Urothelium cell line (cell line): ENCODE data around the gene SH3RF3.

Source experiments
- DNase-seq: peaks from one replicate; pipeline ENCODE4 v3.0.0; 2011; ENCODE audit warnings: low spot score, mixed read lengths
- FAIRE-seq: peaks from 2 replicates; lab custom pipeline; 2011; peaks lifted over from hg19 to GRCh38; lab: Jason Lieb, UNC

The SH3RF3 gene

DNA sequence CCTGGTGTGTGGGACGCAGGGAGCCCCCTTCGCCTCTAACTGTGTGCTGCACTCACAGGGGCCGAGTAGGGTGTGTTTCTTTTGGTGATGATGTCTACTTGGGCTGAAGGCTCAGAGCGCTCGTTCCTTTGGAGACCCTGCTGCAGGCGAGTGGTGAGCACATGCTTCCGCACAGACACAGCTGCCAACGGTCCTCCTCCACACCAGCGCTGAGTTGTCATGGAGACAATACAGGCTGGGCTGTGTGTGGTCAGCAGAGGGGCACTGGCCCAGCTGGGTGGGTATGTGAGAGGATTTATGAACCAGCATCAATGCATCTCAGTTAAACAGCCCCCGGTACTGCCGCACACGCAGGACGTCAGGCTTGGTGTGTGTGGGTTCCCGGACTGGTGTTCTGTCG lies 143.5 kb downstream of the SH3RF3 start:
- no peak for DNase-seq
- FAIRE-seq: no peak

DNA sequence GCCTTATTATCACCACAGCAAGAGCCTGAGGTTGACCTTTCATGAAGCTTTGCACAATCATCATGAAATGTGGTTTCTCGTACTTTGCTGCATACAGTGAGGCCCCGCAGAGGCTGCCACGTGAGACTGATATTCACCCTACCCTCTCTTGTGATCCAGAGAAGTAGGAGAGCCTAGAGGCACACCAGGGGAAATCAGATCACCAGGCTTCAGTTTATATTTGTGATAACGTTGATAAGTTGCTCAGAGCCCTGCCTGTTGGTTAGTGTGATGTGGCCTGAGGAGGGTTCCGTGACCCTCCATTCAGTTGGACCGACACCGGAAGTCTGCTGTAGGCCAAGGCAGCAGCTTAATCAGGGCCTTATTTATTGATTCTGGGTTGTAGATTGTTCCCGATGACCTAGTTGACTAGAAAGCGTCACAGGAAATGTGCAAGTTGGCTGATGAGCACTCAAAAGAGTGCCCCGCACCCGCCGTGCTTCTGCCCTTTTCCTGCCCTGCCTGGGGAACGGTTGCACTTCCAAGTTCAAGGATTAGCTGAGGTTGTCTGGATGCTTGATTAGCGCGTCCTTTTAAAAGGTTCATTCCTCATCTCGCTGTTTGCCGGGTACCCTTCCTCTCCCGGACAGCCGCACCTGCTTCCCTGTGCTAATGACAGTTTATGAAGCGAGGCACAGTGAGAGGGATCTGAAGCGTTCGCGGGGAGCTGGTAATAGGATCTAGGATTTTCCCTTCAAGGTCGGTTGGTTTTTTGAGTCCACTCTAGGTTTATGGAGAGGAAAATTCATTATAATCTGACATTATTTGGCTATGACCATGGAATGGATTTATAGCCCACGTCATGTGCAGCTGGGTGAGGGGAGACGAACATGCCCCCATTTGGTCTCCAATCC lies 146.4 kb downstream of the SH3RF3 start:
- FAIRE-seq (no peak), DNase-seq (no peak)

DNA sequence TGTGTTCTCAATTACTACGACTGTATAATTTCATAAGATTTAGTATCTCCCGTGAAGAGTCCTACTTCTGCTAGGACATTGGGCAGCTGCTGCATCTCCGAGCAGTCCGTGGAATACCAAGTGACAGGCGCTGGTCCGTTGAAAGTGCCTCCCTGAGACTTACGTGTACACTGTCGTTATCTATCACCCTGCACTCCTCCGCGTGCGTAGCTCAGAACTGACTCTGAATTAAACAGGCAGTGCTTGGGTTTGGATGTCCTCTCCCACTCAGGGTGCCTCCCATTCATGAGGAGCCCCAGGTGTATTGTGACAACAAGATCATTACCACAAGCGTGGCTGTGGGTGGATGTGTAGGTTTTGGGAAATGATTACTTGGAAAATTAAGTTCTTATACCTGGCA lies 148.4 kb downstream of the SH3RF3 start:
- DNase-seq (no peak), FAIRE-seq (peak; percentile 17)

DNA sequence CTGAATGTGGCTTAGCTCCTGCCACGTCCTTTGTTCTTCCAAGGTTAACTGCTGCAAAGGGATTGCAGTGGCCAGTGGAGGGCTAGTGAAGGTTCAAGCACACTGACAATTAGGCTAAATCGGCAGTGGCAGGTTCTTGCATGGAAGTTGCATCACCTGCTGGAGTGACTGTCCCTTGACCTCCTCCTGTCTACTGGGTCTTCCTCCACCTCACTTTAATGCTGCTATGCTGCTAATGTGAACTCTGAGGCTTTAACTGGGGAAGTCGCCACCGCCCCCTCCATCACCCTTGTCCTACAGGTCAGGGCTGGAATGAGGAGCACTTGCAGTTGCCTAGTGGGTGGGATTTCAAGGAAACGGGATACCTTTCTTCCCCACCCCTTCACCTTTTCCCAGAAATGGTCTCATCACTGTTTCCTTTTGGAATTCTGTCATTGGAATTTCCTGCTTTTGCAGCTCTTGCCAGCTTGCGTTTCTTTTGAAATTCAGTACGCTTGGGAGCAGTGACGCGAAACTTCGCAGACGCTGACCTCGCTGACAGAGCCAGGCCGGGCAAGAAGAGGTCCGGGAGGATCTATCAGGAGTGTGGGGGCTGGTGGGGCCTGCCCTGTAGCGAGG lies 150.3 kb downstream of the SH3RF3 start:
- no peak for FAIRE-seq

DNA sequence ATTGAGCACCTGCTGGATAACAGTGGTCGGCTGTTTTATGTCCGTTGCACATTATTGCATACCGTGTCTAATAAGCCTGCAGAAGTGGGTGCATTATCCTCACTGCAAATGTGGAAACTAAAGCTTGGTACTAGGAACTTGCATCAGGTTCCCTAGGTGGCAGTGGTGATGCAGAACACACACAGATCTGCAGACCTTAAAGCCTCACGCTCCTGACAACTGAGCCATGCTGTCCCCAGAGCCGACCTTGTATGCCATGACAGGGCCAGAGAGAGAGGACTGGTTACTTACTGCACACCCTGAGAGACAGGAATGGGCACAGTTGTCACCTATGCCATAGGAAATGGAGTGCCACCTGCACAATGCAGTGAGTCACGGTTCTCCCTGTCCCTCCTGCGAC lies 151.8 kb downstream of the SH3RF3 start:
- DNase-seq: no peak
- peak; percentile 42 for FAIRE-seq

More for the DNA sequence above, 150.3 kb downstream of the SH3RF3 start:
- peak; percentile 23 for DNase-seq

DNA sequence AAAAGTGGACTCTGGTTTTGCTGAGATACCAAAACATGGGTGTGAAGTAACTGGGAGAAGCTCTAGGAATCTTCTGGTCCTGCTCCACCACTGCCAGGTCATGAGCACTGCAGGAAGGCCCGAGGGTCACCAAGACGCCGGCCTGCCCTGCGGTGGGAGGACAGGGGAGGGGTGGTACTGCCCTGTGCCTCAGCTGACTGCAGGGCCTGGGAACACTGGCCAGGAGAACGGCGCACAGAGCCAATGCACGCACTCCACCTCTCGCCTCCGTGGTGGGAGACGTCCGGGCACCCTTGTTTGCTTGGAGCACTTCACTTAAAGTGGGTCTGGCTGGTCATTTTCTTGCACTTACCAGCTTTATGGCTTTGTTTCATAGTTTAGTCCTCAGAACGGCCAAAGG lies 153.4 kb downstream of the SH3RF3 start:
- FAIRE-seq: no peak
- no peak for DNase-seq

DNA sequence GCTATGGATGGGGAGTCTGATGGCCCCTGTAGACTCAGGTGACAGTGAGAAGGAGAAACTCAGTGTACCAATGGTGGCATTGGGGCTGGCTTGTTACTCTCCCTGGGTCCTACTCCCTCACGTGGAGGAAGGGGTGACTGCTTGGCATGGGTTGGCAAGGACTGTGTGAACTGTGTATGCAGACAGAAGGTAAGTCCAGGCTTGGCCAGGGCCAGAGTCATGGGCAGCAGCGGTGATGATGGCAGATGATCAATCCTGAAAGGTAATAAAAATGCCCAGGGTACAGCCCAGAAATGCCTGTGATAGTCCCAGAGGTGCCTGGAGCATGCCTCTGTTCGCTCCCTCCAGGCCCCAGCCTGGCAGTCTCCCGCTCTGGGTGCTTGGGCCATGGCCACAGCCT lies 153.9 kb downstream of the SH3RF3 start:
- FAIRE-seq (no peak), DNase-seq (no peak)

DNA sequence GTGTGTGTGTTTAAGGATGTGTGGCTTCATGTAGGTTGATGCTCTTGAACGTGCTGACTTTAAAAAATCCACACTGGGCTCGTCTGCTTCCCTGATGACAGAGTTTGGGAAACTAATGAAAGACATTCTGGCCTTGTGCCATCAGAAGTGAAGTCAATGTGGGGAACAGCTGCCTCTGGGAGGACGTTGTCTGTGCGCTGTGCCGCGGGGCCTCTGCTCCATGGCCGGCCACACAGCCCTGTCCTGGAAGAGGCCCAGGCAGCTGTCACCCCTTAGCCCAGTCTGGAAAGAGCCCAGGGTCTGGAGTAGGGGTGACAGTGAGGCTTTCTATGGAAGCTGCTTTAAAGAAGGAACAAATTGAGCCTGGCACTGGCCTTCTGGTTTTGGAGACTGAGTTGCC lies 155.8 kb downstream of the SH3RF3 start:
- DNase-seq (no peak), FAIRE-seq (peak; percentile 58)

DNA sequence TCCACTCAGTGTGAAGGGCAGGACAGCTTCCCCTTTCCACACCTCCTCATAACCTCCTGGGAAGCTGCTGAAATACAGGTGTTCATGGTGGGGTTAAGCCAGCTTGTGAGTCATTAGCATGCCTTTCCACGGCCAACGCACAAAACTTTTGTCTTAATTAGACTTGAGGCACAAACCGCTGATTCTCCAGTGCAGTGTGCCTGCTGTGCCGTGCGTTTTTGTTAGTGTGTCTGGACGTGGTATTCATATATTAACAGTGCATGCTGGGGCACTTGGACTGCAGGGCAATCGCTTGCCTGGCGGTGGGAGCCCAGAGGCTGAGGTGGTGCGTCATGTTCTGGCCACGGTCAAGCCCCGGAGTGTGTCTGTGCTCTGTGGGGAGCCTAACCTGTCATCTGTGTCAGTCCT lies 156.2 kb downstream of the SH3RF3 start:
- FAIRE-seq: no peak
- no peak for DNase-seq

DNA sequence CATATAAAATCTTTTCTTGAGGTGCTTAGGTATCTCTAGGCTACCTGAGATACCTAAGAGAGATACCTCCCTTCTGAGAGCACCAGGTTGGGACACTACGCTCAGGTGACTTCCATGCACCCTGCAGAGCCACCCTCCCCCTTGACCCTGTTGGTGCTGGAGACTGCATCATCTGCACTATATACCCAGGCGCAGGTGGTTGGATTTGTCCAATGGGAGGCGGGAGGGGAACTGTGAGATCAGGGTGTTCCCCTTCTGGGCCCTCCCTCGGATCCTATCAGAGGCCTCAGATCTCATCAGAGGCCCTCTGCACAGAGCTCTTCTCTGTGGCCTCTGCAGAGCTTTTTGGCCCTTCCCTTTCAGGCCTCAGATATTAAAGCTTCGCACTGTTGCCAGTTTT lies 158.4 kb downstream of the SH3RF3 start:
- no peak for FAIRE-seq
- no peak for DNase-seq

DNA sequence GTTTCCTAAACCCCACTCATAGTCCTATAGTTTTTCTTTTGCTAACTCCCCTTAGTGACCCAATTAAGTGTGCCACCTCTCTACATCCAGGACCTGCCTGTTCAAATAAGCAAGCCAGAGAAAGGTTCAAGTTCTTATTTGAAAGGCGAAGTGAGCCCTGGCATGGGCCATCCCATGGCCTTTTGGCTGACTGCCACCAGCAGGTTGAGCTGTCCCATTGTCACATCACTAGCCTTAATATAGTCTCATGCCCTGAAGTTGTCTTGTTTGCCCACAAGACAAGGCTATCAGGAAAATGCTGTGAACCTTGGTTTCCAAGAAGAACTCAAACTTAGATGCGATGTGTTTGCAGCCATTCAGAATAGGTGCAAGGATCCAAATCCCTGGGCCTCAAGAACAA lies 158.8 kb downstream of the SH3RF3 start:
- FAIRE-seq: no peak
- DNase-seq: no peak

DNA sequence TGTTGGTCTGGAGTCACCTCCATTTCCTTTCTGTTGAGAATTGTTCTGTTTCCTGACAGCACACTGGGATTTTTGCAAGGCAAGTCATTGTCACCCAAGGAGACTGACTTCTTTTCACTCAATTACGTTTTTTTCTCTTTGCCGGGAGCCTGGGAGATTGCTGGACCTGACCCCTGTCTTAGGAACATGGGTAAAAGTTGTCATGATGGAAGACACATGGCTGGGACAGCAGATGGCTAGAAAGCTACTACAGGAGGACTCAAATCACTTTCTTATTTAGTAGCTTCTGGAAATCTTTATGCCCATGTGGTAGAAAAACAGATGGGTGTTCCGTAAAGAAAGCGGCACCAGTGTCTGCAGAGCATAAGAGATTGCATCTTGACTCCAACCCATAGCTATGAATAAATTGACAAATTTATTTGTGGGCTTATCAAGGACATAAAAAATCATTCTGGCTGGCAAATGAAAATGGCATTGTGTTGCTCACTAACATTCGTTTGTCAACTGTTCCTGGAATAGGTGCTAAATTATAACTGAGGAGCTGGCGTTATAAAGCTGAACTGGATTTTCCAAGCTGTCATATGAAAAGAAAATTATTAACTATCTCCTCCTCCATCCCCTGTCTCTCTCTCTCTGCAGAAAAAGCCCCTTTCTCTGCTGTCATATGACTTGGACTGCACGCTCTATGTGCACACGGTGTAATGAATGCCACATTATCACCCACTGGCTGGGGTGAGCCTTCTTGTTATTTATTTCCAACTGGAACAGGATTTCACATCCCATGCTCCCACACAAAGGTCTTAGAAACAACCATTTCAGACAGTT lies 159.8 kb downstream of the SH3RF3 start:
- no peak for FAIRE-seq
- DNase-seq: no peak

DNA sequence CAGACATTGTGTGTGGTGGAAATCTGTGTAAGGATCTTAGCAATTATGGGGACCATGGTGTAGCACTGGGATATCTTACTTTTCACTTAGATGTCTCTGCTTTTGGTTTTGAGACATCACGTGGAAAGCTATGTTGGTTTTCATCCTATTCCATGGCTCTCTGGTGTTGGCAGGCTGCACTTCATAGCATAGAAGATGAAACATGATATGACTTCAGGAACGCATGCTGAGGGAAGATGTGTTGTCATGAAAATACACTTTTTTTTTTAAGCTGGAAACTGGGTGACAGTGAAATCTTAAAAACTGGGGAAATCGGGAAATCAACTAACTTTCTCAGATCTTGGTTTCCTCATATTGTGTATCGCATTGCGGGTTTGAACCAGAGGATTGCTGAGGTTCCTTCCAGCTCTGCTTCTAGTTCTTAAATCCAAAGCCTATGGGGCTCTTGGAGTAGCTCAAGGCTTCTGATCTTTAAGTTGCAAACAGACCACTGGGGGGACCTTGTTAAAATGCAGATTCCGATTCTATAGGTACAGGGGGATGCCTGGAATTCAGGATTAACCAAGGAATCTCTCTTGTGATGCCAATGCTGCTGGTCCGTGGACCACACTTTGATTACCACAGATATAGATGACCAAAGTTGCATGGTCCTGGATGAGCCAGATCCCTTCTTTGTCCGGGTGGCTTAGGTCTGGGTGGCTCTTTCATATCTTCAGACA lies 160.7 kb downstream of the SH3RF3 start:
- peak; percentile 35 for FAIRE-seq
- DNase-seq: no peak

DNA sequence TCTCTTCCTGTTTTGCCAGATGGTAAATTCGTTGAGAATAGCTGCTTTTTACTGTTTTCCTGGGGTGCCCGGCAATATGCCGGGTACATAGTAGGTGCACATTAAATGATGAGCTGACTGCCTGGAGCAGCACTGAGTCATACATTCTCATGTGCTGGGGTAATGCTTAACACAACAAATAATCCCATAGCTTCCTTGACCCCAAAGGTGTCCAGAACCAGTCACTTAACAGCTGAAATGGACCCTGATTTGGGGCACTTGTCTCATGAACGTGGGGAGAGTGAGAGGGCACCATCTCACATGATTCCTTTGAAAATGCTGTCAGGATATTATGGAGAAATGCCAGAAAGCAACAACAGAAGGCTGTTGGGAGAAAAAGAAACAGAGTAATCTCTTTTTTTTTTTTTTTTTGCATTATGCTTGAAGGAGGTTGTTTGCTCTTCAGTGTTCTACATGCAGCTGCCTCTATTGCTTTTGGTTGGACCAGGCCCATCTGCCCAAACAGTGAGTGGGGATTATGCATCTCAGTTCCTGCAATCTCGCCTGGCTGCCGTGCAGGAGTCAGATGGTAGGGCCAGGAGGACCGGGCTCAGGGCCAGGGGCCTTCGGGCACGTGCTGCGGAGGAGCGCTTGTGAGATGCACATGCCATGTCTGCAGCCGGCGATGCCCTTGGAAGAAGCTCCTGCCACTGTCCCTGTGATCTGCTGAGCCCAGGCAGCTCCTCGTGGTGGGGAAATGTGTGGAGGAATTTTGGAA lies 162.1 kb downstream of the SH3RF3 start:
- no peak for FAIRE-seq
- DNase-seq: no peak

DNA sequence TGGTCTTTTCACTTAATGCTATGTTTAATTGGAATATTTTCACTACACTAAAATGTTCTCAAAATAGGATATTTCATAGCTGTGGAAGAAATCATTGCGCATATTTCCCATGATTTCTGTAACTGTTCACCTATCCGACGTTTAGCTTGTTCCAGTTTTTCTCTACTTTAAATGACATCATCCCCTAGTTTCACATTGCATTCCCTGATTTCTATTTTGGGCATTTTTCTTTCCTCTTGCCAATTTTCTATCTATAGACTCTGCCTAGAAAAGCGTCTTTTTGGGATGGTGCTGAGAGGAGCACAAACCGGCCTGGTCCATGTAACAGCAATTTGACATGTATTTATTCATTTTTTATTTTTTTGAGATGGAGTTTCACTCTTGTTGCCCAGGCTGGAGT lies 163.4 kb downstream of the SH3RF3 start:
- FAIRE-seq (no peak), DNase-seq (no peak)

DNA sequence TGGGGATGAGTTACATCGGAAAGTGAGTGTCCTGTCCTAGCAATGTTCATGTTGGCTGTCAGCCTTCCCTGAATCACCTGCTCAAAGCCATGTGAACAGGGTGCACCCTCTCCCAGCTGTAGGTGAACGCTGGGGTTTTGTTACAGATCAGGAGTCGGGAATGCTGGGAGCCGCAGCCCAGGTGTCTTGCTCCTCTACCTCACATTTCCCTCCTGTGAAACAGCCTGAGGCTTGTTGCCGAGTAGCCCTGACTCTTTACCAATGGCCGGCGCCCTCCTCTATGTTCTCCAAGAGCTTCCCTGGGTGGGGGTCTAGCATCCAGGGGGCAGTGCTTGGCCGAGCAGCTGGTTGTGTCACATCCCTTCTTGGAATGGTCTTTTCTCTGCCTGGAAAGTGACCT lies 164.7 kb downstream of the SH3RF3 start:
- FAIRE-seq: no peak
- no peak for DNase-seq

DNA sequence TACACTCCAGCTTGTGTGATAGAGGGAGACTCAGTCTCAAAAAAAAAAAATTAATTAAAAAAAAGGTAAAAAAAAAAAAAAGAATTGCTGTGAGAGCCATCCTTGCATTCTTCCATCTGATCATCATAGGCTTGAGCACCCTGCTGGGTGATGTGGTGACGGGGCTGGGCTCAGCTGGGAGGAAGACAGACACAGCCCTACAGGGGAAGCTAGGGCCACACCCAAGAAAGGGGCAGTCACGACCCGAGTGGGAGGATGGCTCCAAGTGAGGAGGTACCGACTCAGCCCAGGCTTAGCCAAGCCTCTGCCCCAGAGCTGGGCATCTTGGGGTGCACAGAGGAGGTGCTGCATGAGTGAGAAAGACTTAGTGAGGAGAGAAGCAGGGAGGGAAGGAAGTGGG lies 165.5 kb downstream of the SH3RF3 start:
- no peak for FAIRE-seq
- DNase-seq: no peak

DNA sequence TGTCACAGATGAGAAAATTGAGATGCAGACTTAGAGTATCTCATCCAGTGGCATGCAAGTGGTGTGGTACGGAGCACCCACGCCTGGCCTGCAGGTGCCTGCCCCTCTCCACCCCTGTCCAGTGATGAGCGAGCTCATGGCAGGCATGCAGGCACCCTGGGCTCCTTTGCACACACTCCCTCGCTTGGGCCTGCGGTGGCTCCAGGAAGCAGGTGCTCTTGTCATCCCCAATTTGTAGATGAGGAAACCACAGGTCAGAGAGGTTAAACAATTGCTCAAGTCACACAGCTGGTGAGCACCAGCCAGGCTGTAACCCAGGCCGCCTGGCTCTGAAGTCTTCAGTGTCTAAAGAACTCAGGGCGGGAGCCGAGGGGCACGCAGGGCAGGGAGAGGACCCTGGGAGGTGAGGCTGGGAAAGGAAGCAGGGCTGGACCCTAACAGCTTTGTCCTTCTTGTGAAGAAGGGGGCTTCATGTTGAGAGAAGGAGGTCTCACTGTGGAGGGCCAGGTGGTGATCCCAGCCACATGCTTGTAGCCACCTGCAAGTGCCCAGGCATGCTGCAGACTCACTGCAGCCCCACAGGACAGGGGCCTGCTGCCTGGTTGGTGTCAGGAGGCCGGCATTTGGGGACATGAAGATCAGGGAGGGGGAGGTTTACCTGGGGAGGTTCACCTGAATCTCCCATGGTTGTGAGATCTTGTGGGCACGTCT lies 166.2 kb downstream of the SH3RF3 start:
- DNase-seq (no peak), FAIRE-seq (no peak)

DNA sequence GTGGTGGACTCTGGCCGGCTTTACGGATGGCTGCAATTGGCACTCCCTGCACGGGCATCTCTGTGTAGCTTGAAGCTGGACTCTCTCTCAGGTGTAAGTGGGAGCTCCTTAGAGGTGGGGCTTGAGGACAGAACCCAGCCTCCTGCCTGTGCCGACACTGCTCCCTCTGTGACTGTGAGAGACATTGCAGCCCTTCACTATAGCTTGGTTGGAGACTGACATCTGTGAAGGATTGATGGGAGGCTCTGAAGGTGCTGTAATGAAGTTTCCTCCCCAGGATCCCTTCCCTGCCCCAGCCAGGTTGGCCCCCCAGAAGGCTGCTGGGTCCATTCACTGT lies 166.7 kb downstream of the SH3RF3 start:
- DNase-seq (no peak), FAIRE-seq (no peak)
